Stimulated activated CD8-positive, alpha-beta memory T cell treated with anti-CD3 and anti-CD28 coated beads, Interleukin-4, amount 100 ng/mL, for 4 hours (primary cell): ENCODE results near the gene CLIP4.

ENCODE experiments used
- DNase-seq, 2 donors: peaks; one replicate each; pipeline ENCODE4 v3.0.0-alpha.2; 2020; ENCODE audit warnings: low read depth in 2 of 2, low spot score in 1 of 2

CLIP4 gene

DNA sequence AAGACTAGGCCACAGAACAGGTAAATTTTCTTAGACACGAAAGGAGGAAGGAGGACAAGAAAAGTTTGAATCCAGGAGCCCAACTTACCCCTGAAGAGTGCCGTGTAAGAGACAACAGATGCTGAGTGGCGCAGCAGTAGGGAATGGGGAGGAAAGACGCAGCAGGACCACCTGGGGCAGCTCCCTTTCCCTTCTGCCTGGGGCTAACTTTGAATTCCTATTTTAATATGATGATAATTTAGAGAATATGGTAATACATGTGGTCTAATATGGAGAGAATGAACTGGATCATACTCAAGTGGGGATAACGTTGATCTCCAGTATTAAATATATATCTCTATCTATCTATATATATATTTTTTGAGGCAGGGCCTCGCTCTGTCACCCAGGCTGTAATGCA is 69.3 kb downstream of the CLIP4 start:
- DNase-seq: no peak

DNA sequence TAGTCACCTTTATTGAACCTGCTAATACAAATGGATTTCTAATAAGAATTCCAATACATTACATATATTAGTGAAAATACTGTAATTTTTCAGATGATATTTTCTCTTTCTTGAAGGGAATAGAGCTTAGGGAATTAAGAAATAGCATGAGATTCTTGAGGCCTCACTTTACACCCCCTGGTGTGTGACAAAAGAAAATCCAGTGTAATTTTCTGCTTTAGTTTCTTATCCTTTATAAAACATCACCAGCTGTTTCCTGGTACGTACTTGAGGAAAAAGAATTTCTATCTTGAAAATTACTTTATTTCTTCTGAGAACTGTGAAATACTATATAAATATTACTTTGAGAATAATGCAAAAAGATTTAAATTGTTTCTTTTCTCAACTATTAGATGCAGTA is 71.6 kb downstream of the CLIP4 start:
- no peak for DNase-seq

DNA sequence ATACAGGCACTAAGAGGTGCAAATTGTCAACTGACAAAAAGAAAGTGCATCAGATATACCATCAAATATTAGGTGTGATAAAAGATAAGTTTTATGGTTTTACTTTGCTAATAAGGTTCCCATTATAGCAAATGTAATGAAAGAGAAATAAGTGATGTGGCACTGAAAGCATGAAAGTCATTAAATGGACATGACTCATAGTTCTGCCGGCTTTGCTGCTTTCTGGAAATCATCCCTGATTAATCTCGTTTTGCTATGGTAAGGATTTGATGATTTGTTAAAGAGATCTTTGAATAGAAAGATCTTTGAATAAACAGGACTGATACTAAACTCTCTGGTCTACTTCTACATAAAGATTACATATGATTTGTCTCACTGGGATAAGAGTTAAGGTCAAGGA is 72.7 kb downstream of the CLIP4 start:
- DNase-seq: no peak

DNA sequence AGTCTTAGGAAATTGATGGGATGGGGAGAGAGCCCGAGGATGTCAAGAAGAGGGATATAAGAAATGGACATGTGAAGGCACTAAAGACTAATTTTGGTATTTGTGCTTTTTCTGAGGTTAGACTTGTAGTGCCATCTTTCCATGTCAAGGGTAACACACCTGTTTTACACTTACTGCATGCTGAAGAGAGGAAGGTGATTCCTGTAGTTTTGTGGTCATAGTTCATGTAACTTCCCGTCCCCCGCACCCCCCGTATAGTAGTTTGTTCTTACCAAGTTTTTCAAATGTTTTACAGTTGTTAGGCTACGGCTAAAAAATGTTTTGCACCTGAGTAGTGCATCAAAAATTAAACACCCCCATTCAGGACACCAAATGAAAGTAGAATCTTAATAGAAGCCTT is 73.8 kb downstream of the CLIP4 start:
- no peak for DNase-seq

DNA sequence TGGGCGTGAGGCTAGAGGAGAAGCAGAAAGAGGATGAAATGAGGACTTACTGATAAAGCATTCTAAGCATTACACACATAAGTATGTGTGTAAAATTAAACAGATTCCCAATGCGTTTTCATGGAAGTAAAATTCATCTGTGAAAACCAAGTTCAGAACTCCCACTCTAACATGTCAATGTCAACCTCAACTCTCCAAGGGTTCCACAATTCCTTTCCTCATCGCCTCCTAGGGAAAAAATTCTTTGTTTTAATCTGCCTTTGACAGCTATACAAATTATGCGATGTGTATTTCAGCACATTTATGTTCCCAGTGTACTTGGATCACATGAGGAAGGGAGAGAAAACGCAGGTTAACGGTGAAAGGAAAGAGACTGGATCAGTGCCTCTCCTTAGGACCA is 76.6 kb downstream of the CLIP4 start:
- no peak for DNase-seq

DNA sequence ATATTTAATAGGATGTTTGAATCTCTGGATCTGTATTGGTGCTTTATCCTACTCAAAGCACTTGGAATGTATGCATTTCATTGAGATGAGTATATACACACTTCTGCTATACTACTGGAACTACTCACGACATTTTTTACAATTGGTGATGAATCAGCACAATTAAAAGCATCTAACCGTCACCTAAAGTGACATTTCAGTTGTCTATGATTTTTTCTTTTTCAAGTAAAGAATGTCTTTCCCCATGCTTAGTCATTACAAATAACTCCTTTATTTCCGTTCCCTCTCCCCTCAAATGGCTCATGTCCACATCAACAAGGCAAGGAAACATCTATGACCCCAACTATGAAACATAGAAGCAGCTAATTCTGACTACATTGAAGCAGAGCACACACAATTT is 77.3 kb downstream of the CLIP4 start:
- DNase-seq: no peak

DNA sequence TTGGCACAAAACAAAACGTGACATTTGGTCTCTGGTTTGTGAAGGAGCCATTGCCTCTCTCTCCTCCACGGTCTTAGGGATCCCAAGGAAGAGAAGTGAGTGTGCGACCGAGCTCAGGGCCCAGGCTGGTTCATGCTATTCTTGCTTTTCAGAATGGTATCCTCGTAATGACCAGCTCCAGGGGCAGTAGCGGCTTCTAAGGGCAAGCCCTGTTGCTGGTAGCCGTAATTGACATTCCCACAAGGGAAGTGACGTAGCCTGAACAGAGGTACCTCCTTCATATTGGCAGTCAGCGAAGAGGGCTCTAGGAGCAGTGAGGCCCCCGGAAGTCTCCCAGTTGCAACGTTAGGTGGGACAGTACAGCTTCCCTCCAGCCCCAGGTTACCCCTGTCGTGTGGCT is 77.9 kb downstream of the CLIP4 start:
- no peak for DNase-seq

DNA sequence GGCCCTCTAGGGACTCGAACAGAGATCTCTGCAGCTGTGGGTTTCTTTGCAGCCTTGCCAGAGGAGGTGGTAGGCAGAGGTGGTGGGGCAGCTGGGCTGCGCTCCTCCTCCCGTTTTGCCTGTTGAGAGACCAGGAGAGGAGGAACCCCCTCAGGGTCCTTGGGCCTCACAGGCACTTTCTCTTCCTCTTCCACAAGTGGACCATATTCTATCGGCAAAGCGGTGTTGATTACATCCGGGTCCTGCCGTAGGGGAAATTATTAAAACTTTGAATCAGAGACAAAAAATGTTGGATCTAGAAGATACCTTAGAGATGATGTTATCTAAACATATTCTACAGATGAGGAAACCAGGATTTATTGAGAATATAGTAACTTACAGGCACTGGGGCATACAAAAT is 78.5 kb downstream of the CLIP4 start:
- DNase-seq: no peak

DNA sequence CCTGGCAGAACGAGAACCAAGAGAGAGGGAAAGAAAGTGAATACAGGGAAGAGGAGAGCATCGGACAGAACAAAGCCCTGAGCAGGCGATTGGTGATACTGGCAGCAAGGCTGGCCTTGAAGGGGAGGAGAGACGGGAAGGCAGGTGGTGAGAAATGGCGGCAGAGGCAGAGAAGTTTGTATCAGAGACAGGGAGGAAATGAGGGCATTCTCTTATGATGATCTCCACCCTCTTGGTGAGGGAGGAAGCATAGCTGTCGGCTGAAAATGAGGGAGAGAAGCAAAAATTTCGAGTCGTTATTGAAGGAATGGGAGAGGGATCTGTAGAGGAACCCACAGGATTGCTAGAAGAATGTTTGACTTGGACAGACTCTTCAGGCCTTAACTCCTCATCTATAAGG is 80.6 kb downstream of the CLIP4 start:
- DNase-seq: no peak

DNA sequence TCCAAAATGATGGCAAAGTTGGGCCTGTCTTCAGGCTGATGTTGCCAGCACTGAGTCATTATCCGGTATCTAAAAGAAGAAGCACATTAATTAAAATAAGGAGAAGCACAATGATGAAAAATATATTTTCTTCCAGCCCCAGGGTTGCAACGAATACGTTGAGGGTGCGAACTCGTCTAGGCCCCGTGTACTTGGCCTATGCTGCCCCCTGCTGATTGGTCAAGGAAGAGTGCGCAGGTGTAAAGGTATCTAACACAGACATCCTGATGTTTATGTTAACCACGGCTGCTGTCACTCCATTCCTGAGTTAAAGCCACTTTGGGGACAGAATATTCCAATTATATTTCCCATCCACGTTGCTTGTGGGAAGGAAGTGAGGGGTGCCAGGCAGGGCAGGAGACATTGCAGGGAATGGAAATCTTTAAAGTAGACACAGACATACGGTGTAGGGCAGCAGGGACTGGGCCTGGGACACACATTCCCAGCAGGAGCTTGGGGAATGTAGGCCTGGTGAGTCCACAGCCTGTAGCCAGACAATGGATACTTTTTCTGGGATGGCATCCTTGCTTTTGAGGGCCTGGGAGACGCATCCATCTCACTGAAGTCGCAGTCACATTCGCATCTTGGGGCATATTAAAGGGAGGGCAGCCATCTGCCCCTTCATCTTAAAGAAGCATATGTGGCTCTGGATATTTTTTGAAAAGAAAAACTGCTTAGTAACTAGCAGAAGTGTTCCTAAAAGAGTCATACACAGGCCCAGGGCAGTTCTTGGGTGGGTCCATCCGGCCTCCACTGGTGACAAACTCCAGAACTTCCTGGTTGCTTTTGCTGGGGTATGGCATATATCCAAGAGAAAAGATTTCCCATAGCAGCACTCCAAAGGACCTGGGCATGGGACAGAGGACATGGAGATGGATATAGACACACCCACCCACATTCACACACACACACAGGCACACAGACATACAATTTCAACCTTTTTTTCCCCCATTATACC is 81.9 kb downstream of the CLIP4 start:
- DNase-seq: peak; percentile 47 to 66

DNA sequence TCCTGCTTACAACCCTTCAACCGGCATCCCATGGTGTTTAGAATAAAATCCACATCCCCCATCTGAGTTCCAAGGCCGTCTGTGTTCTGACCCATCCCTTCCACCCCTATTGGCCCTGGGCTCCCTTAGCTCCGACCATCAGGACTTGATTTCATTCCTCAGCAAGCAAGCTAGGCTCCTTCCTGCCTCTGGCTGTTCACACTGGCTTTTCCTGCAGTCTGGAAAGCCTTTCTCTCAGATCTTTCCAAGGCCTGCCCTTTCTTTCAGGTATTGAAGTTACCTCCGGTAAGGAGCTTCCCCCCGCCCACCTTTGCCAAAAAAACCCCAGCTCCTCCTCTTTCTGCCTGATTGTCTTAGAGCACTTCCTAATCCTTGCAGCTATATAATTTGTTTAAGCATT is 86.8 kb downstream of the CLIP4 start:
- no peak for DNase-seq

DNA sequence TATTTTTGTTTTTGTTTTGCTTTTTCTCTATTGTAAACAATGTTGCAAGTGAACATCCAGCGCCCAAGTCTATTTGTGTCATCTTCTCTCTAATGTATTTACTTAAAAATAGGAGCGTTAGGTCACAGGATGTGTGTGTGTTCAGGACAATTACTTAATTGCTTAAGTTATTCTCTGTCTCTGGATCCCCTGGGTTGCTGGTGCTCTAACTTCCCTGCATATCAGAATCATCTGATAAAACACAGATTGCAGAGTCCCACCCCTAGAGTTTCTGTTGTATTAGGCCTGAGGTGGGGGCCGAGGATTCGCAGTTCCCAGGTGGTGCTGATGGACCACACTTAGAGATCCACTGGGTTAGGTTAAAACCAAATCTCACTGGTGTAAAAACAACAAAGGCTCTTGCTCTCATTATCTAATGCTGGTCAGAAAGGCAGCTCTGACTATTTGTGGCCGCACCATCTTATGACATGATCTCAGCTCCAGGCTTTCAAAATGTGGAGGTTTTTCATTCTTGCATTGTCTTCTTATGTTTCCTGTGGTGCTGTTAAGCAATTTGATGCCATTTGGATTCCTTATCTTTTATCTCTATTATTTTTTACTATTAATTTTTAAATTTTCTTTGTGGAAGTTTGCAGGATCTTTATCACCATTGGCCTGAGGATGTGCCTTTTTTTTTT is 87.7 kb downstream of the CLIP4 start:
- no peak for DNase-seq

DNA sequence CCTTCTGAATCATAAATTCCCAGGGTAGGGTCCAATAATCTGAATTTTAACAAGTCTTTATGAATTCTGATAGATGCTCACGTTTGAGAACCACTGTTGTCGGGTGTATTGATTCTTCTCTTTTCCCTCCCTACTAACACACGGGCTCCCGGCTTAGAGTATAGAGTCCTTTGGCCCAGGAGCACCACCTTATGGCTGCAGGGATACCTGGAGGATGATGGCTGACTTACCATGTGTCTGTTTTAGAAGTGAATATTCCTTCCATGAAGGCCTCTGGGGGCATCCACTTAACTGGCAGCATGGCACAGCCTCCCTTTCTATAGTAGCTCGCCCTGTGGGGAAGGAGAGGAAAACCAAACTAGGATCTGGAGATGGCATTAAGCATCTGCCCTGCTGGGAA is 91.7 kb downstream of the CLIP4 start:
- DNase-seq: no peak

DNA sequence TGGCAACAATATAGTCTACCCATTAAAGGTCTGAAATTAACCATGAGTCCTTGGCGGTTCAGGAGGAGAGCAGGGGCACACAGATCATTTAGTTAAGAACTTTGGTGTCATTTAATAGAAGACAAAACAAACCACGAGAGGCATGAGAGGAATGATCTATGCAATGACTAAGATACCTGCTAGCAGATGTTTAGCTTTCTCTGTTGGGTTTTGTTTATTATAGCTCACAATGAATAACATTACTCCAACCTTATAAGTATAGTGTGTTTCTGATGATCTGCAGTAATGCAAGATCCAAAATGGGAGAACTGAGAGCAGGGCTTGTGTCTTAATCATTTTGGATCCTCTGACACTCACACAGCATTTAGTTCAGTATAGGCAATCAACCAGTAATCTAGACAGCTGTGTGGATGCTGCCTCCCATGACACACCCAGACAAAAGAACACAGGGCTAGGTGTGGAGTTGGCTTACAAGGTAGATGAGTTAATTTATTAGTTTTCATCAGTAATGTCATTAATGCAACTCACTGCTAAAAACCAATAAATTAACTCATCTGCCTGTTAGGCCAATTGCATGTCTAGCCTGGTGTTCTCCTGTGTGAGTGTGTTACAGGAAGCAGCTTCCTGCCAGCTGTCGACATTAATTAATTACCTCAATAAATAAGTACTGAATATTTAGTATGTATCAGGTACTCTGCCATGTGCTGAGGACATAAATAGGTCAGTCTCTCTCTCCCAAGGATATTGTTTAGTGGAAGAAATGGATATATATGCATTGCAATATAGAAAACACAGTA is 92.3 kb downstream of the CLIP4 start:
- no peak for DNase-seq

DNA sequence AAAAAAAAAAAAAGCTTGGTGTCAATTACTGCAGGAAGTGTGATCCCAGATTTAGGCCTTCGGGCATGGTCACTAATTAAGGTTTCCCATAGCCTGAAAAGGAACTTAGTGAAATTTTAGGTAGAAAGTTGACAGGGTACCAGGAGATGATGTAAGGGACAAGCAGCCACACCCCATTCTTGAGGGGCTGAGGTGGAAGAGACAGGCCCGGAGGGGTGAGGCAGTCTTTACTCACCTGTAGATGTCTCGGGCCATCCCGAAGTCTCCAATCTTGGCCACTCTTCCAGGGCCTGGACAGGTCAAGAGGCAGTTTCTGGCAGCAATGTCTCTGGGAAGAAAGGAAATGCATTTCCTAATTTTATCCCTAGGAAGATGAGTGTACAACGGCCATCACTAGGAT is 94.3 kb downstream of the CLIP4 start:
- DNase-seq: no peak

DNA sequence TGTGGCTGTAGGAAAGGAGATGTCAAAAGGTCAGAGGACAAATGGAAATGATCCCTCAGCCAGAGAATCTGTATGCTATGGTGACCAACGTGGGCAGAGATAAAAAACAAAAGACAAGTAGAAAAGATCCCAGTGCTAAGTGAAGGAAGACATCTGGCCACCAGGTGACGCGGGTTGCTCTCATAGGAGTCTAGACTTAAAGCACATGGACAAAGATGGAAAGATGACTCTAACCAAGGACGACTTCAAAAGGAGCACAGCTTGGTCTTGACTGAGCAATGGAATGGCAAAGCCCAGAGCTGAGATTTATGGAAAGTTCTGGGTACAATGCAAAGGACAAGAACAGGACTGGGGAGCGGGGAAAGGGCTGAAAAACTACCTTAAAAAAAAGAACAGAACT is 96.8 kb downstream of the CLIP4 start:
- no peak for DNase-seq

DNA sequence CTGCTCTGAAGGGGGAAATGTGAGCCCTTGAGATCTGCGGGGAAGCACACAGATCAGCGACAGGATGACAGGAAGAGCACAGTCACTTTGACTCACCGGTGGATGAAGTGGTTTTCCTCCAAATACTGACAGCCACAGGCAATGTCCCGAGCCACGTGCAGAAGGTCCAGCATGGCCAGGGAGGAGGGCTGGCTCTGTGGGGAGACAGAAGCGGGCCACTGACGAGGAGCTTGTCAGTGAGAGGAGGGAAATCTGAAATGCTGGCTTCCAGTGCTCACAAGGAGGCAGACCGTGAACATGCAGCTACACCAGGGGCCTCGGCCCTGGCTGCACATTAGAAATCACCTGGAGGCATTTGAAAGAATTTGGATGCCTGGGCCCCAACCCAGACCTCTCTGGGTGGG is 98.7 kb downstream of the CLIP4 start:
- DNase-seq: no peak

DNA sequence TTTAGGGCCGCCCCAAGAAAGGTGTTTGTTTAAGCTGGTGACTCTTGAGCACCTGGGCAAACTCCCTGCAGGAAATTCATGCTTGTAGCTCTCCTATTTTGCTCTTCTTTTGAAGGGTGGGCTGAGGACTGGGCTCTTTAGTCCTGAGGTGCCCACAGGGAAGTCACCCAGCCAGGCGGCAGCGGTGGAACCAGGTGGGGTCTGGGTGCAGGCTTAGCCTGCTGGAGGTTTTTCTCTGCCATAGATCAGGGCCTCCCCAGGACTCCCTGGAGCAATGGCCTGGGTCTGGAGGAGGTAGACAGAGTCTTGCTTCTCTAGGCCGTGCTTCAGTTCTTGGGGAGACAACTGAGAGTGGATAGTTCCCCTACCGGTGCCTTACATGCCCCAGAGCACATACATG is 99.9 kb downstream of the CLIP4 start:
- no peak for DNase-seq

DNA sequence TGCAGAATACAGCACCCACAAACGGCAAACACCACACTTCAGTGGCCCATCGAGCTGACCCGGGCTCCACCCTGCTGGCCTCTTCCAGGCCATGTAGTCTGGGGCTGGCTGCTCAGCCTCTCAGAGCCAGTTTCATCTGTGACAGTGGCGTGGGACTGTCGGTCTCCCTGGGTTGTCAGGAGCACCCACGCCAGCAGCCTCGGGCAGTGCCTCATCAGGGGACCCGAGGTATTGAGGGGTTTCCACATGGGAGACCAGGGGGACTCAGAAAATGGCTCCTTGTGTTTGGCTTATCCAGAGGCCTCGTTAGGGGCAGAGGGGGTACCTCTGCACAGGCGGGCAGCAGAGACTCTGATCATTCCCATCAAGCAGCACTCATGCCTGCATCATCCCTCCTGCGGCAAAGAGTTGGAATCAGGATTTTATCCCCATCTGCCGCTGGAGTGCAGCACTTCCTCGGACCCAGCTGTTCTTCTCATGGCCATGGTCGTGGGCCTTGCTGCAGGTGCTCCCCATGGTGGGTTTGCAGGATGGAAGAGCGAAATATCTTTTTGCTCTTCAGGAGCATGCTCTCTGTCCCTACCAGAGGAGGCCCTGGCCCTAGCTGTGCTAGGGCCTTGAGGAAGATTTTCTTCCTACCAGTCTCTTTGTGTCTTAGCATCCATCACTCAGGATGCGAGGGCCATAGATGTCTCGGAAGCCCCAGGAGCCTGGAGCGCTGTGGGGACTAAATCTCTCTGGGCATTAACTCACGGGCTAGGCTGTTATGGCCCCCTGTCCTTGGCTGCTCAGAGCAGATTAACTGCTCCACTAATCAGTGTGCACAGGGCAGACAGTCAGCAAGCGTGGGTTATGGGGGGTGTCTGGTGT is 100.8 kb downstream of the CLIP4 start:
- DNase-seq: no peak

DNA sequence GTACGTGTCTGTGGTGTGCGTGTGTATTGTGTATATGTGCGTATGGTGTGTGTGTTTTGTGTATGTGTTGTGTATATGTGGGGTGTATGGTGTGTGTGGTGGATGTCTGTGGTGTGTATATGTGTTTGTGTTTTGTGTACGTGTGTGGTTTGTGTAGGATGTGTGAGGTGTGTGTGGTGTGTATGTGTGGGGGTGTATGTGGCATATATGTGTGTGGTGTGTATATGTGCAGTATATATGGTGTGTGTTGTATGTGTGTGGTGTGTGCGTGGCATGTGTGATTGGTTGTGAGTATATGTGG is 101.3 kb downstream of the CLIP4 start:
- DNase-seq: no peak

DNA sequence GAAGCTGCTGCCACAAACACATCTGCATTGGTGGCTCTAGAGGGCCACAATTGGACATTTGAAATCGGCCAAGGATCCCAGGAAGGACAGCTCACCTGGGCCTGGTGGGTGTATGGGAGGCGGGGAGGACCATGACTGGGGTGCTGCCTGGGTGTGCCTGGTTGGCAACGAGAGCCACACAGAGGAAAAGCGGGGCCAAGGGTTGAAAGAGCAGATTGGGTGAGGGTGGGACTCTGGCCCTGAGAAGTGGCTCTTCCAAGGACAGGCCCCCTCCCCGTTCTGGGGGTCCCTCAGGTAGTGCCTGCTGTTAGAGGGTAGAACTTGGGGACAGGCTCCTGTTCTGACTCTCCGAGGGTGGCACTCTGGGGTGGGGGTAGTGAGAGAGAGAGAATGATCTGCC is 102.9 kb downstream of the CLIP4 start:
- DNase-seq: no peak
